ENCODE results near the gene RRP1.

GRCh38 chr21:43762303-43763128, 26.9 kb upstream of the RRP1 start:
- TF ChIP-seq RBM22 (IDR thresholded peaks at IDR 0.05; ENCODE audit: low read depth, low read length, poor library complexity, severe bottlenecking) (peak; percentile 8), MEF2D (tag; conservative IDR thresholded peaks at IDR 0.05; ENCODE audit: low read depth) (no peak), GMEB1 (CRISPR knock-in tag; IDR thresholded peaks at IDR 0.05) (no peak), POLR2AphosphoS2 (IDR thresholded peaks at IDR 0.05; ENCODE audit: low read length) (no peak), PHB2 (IDR thresholded peaks at IDR 0.05; ENCODE audit: low read depth) (no peak), ZNF175 (CRISPR knock-in tag; IDR thresholded peaks at IDR 0.05; ENCODE audit: low read depth) (no peak)
- TF ChIP-seq, protein P1, sequence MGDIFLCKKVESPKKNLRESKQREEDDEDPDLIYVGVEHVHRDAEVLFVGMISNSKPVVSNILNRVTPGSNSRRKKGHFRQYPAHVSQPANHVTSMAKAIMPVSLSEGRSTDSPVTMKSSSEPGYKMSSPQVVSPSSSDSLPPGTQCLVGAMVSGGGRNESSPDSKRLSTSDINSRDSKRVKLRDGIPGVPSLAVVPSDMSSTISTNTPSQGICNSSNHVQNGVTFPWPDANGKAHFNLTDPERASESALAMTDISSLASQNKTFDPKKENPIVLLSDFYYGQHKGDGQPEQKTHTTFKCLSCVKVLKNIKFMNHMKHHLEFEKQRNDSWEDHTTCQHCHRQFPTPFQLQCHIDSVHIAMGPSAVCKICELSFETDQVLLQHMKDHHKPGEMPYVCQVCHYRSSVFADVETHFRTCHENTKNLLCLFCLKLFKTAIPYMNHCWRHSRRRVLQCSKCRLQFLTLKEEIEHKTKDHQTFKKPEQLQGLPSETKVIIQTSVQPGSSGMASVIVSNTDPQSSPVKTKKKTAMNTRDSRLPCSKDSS (IDR thresholded peaks at IDR 0.05; ENCODE audit: low read depth, partially characterized antibody) = no peak

Data from K562 (cell line).